Fibroblast of skin of left biceps (primary cell): ENCODE measurements around the gene EIF2D.
"Not testable (repeated sequence)": the region's sequence is repeated elsewhere in the genome, so short reads cannot be mapped to it uniquely, and the experiment has no call there.

Source experiments
- DNase-seq, 2 experiments: peaks; one replicate each; pipeline ENCODE4 v3.0.0-alpha.2; 2013; ENCODE audit warnings: low read depth in 2 of 2

The EIF2D gene, protein sequence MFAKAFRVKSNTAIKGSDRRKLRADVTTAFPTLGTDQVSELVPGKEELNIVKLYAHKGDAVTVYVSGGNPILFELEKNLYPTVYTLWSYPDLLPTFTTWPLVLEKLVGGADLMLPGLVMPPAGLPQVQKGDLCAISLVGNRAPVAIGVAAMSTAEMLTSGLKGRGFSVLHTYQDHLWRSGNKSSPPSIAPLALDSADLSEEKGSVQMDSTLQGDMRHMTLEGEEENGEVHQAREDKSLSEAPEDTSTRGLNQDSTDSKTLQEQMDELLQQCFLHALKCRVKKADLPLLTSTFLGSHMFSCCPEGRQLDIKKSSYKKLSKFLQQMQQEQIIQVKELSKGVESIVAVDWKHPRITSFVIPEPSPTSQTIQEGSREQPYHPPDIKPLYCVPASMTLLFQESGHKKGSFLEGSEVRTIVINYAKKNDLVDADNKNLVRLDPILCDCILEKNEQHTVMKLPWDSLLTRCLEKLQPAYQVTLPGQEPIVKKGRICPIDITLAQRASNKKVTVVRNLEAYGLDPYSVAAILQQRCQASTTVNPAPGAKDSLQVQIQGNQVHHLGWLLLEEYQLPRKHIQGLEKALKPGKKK

DNA sequence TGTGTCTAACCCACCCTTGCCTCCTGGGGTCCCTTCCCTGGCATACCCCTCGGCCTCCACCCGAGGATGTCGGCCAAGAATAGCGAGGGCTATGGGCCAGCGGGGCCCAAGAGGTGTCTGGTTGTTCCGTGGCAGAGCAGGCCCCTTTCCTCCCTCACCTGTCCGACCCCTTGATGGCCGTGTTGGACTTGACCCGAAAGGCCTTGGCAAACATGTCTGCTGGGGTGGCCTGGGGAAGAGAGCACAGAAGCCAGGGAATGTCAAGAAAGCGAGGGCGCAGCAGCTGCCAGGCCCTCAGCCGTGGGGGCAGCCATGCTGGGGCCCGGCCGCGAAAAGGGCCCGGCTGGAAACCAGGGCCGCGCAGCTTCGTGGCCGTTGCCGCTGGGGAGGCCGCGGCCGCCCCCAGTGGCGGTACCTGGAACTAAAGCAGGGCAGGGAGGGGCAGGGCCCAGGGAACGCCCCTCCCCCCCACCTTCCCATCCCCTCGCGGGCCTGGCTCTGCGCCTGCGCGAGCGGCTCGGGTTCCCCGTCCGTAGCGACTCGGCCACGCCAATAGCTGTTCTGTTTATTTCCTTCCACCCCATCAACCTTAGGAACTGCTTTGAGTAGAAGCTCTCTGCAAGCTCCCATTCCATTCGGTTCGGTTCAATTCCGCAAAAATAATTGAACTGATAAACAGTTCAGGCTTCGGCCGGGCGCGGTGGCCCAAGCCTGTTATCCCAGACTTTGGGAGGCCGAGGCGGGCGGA, at the start of gene EIF2D:
Gene EIF2D (minus strand): TSS at position 337 of the 748 bp plus-strand sequence. CDS start 123 bp downstream, at position 214.
- peak; percentile 81 to 84 for DNase-seq

DNA sequence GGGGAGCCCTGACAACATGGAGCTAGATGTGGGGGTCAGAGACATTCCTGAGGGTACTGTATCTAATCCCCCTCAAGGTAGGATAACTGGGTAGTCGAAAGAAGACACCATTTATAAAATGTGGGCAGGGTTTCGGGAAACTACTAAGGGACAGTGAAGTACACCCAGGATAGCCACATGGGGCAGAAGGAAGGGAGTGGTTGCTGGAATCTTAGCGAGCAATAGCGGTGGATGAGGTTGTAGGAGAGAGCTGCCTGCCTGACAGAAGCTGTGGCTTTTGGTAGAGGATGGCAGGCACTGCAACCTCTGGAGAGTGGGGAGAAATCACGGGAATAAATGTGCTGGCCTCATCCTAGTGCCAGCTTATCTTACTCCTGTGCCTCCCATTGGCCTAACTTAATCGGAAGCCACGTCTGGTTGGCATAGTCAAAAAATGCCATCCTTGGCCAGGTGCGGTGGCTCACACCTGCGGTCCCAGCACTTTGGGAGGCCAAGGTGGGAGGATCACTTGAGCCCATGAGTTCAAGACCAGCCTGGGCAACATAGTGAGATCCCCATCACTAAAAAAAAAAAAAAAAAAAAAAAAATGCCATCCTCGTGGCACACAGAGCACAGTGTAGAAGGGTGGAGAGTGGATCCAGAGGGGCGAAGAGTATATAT, 49.0 kb upstream of the EIF2D start:
- DNase-seq: no peak

DNA sequence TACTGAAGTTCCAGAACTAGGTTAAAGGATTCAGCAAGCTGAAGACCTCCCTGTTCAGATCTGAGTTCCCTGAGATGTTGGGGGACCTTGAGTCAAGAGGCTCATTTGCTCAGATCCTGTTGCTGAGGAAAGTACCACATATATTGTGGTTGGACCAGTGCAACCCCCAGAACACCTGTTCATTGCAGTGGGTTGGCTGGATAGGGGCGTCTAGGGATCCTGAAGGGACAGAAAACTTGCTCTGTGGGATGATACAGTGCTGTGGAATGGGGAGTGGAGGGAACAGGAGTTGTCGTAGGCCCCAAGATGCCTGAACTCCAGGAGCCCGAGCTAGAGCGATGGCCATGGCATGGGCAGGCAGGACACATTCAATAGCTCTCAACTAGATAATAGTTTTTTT, 47.9 kb upstream of the EIF2D start:
- DNase-seq: no peak

DNA sequence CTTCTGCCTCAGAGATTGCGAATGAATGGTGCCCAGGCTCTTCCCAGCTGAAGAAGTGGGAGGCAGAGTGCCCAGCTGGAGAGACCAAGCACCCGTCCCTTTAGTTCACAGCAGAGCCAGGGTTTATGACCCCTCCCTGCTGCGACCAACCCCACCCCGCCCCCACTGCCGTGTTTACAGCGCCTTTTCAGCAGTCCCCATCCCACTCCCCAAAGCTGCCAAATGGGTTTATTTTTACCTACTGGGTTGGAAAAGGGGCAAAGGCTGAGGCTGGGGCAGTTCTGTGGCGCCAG, 46.7 kb upstream of the EIF2D start:
- DNase-seq: no peak

- no peak for DNase-seq
Measured at GRCh38 chr1:206658264-206658980, 46.2 kb upstream of the EIF2D start.

GRCh38 chr1:206657751-206658150, 45.5 kb upstream of the EIF2D start:
- DNase-seq: no peak

DNA sequence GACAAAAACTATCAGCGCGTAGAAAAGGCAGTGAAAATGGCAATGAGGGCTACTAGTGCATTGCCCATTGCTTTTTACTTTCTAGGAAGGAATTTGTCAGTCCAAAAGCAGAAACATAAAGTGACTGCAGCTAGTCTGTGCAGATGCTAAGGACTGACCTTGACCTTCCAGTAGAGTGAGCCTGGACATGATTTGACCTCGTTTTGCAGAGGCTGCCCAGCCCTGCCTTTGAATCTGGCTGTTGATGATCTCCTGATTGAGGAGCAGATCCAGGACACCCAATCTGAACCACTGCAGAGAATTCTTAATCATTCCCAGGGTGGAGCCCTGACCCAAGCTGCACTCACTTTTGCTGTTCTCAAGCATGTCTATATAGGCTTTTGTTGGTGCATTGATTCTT, 44.7 kb upstream of the EIF2D start:
- DNase-seq: no peak

- DNase-seq: no peak
Measured at GRCh38 chr1:206655471-206655882, 43.2 kb upstream of the EIF2D start.

DNA sequence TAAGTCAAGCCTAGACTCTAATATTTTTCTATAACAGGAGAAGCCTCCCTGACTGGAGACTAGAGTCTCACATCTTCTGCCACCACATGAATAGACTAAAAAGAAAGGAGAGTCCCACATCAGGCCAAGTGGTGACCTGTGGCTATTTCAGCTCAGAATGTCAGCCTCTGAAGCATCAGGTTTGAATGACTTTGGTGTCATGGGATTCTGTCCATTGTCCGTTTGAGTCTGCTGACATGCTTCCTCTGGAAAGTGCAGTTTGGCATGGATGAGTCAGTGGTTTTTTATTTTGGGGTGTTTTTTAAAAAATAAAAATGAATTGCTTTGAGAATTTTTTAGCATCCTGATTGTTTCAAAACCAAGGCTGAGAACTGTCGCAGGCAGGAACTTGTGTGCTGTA, 42.6 kb upstream of the EIF2D start:
- no peak for DNase-seq

- no peak for DNase-seq
Measured at GRCh38 chr1:206653715-206654459, 41.6 kb upstream of the EIF2D start.

DNA sequence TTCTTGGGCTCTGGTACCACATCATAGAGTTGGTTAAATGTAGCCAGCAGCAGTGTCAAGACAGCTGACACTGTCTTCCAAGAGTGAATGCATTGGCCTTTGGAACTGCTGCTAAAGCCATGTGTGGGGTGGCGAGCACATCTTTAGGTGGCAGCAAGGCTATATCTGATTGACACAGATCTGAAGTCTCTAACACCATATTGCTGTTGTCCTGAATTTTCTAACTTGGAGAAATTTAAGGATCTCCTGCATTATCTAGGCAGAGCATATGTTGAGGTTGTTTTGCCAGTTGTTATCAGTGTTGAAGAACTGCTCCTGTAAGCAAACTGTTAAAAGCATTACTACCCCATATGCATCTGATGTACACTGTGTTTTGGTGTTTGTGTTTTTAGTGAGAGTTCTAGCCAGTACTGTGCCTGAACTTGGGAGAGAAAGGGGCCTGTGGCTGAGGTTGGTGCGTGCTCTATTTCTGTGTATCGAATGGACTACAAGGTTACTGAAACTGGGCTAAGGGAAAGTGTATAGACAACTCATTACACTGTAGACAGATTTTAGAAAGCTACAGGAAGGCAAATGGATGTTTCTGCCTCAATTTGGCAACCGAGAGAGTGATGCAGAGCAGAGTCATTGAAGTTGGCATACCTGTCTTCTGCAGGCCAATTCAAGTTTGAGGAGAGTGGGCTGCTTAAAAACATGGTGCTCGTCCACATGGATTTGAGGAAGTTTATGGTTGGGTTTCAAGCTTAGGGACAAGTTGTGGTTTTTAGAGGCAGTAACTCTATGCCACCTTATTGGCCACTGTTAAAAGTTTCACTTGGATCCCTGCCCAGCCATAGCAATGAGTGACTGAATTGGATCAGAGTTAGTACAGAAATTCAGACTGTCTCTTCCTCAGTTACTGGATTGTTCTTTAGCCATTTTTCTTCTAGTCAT, 40.0 kb upstream of the EIF2D start:
- DNase-seq: no peak

- DNase-seq: no peak
Measured at GRCh38 chr1:206651014-206651413, 38.7 kb upstream of the EIF2D start.

DNA sequence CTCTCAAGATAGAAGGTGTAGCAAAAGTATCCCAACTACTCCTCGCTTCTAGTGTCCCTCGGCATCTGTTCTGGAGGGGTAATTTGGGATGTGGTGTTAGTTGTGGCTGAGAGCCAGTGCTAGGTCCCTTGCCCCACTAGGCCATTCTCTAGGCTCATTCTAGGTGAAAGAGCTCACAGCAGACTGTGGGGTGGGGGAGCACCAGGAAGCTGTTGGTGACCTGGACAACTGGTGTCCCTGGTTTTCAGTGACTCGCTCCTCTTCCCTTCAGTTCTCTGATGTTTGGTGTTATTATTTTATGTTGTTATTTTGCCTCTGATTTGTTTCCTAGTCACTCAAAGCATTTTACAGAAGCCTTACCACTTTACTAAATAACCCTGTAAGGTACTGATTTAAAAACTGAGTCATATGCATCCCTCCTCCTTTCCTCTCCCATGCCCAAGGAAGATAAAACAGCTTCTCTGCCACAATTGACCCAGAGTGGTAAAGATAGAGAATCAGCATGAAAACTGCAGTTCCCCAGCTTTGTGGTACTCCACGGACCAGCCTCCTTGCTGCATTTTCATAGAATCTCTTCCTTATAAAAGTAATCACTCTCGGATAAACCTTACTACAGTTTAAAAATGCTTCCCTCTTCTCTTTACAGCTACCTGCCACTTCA, 37.1 kb upstream of the EIF2D start:
- DNase-seq: no peak

DNA sequence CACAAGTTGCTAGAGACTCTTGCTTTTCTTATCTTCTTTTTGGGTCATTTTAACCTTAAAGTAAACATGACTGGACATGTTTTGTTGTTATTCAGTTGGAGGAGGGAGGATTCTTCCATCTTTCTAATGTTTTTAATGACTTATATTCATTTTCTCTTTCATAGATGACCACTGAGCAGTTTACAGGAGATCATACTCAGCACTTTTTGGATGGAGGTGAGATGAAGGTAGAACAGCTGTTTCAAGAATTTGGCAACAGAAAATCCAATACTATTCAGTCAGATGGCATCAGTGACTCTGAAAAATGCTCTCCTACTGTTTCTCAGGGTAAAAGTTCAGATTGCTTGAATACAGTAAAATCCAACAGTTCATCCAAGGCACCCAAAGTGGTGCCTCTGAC, 35.0 kb upstream of the EIF2D start:
- no peak for DNase-seq

GRCh38 chr1:206646504-206646903, 34.2 kb upstream of the EIF2D start:
- no peak for DNase-seq

DNA sequence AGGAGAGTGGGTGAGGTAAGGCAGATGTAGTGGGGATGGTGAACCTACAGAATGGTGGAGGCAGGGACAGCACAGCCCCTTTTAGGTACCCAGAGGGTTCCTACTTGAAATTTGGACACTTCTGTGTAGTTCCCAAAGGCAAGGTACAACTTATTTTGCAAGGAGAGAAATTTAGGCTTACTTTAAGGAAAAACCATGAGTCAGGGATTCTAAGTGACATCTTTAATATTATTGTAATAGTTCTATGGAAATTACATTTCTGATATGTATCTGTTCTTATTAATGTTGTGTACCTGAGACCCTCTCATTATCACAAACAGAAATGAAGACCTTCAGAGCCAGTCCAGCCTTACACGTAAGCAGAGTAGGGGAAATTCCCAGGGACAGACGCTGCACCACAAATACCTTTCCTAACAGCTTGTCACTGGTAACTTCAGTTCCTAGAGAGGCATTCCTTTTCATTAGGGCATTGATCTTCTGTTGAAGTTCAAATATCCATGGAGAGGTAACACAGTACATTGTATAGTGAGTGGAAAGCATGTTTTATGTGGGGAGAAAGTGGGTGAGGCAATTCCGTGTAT, 30.9 kb upstream of the EIF2D start:
- DNase-seq: no peak

GRCh38 chr1:206642074-206642473, 29.8 kb upstream of the EIF2D start:
- DNase-seq: not testable (repeated sequence)

- DNase-seq: no peak
Measured at GRCh38 chr1:206637605-206638004, 25.3 kb upstream of the EIF2D start.

- no peak for DNase-seq
Measured at GRCh38 chr1:206636671-206637070, 24.4 kb upstream of the EIF2D start.
